ENCODE measurements around the gene SNAP29.

SNAP29 gene

GRCh38 chr22:20865331-20865730 lies 6.5 kb downstream of the SNAP29 start:
- Histone ChIP-seq H3K27me3 (no peaks in the 10 kb centered on the region), H3K9me3 (no peaks in the 10 kb centered on the region), H3K36me3 (peaks cover 61% of the 10 kb centered on the region), H3K4me3 (ENCODE audit: low read depth in 1 of 2, low read length in 1 of 2) (no peak overlapping the region), H3K4me1 (ENCODE audit: control insufficient read depth in 1 of 2, insufficient read depth in 1 of 2, low read depth in 1 of 2, low read length in 1 of 2) (no peaks in the 10 kb centered on the region), H3K27ac (no peak overlapping the region)
- no peak for TF ChIP-seq CTCF (IDR thresholded peaks at IDR 0.05)

GRCh38 chr22:20865875-20866445 lies 7.2 kb downstream of the SNAP29 start:
- Histone ChIP-seq H3K27ac (no peak overlapping the region), H3K4me1 (ENCODE audit: control insufficient read depth in 1 of 2, insufficient read depth in 1 of 2, low read depth in 1 of 2, low read length in 1 of 2) (no peaks in the 10 kb centered on the region), H3K36me3 (peaks cover 67% of the 10 kb centered on the region)

GRCh38 chr22:20866736-20867135 lies 7.9 kb downstream of the SNAP29 start:
- no peak for TF ChIP-seq CTCF (IDR thresholded peaks at IDR 0.05)
- H3K9me3 ChIP-seq, result no peaks in the 10 kb centered on the region
- H3K4me1 ChIP-seq (ENCODE audit: control insufficient read depth in 1 of 2, insufficient read depth in 1 of 2, low read depth in 1 of 2, low read length in 1 of 2), result no peaks in the 10 kb centered on the region
- H3K27ac ChIP-seq, result no peak overlapping the region
- H3K27me3 ChIP-seq, result no peaks in the 10 kb centered on the region
- peaks cover 73% of the 10 kb centered on the region for H3K36me3 ChIP-seq
- no peak overlapping the region for H3K4me3 ChIP-seq (ENCODE audit: low read depth in 1 of 2, low read length in 1 of 2)

More at GRCh38 chr22:20865875-20866445, 7.2 kb downstream of the SNAP29 start:
- H3K27me3 ChIP-seq, result no peaks in the 10 kb centered on the region
- no peaks in the 10 kb centered on the region for H3K9me3 ChIP-seq
- H3K4me3 ChIP-seq (ENCODE audit: low read depth in 1 of 2, low read length in 1 of 2), result no peak overlapping the region
- TF ChIP-seq CTCF (IDR thresholded peaks at IDR 0.05), result no peak

- H3K36me3 ChIP-seq, result peaks cover 78% of the 10 kb centered on the region
- no peak overlapping the region for H3K4me3 ChIP-seq (ENCODE audit: low read depth in 1 of 2, low read length in 1 of 2)
- H3K27me3 ChIP-seq, result no peaks in the 10 kb centered on the region
- TF ChIP-seq CTCF (IDR thresholded peaks at IDR 0.05), result no peak
- H3K27ac ChIP-seq, result peak overlapping the region; percentile 23
- no peaks in the 10 kb centered on the region for H3K9me3 ChIP-seq
- no peaks in the 10 kb centered on the region for H3K4me1 ChIP-seq (ENCODE audit: control insufficient read depth in 1 of 2, insufficient read depth in 1 of 2, low read depth in 1 of 2, low read length in 1 of 2)
Measured at GRCh38 chr22:20867179-20868024, 8.6 kb downstream of the SNAP29 start.

GRCh38 chr22:20868025-20868962 lies 9.5 kb downstream of the SNAP29 start:
- Histone ChIP-seq H3K4me1 (ENCODE audit: control insufficient read depth in 1 of 2, insufficient read depth in 1 of 2, low read depth in 1 of 2, low read length in 1 of 2) (no peaks in the 10 kb centered on the region), H3K9me3 (no peaks in the 10 kb centered on the region), H3K36me3 (peaks cover 77% of the 10 kb centered on the region), H3K27ac (peak overlapping the region; percentile 23), H3K27me3 (no peaks in the 10 kb centered on the region), H3K4me3 (ENCODE audit: low read depth in 1 of 2, low read length in 1 of 2) (no peak overlapping the region)
- no peak for TF ChIP-seq CTCF (IDR thresholded peaks at IDR 0.05)
